Measurements from ENCODE around the gene HERPUD2.
A peak's percentile ranks its signal among the peaks of the same experiment; 100 is the strongest.
"Not testable (repeated sequence)": the region's sequence is repeated elsewhere in the genome, so short reads cannot be mapped to it uniquely, and the experiment has no call there.

The HERPUD2 gene

GRCh38 chr7:35690614-35691013 lies 4.3 kb downstream of the HERPUD2 start:
- intact Hi-C loops (cut with DNase I); DNase-seq: not testable (repeated sequence)

DNA sequence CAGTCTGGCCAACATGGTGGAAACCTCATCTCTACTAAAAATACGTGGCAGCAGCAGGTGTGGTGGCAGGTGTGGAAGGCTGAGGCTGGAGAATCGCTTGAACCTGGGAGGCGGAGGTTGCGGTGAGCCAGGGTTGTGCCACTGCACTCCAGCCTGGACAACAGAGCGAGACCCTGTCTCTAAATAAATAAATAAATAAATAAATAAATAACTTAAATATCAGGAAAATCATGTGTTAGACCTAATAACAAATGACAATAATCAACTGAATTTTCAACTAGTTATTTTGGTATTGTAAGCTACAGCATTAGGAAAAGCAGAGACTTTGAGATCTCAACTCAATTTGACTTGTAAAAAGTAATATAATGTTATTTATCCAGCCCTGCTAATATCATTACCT lies 9.2 kb downstream of the HERPUD2 start:
- DNase-seq: no peak
- intact Hi-C loops (cut with DNase I): no loop called here

GRCh38 chr7:35681231-35682029 lies 13.5 kb downstream of the HERPUD2 start:
- DNase-seq: no peak
- intact Hi-C loops (cut with DNase I): no loop called here

DNA sequence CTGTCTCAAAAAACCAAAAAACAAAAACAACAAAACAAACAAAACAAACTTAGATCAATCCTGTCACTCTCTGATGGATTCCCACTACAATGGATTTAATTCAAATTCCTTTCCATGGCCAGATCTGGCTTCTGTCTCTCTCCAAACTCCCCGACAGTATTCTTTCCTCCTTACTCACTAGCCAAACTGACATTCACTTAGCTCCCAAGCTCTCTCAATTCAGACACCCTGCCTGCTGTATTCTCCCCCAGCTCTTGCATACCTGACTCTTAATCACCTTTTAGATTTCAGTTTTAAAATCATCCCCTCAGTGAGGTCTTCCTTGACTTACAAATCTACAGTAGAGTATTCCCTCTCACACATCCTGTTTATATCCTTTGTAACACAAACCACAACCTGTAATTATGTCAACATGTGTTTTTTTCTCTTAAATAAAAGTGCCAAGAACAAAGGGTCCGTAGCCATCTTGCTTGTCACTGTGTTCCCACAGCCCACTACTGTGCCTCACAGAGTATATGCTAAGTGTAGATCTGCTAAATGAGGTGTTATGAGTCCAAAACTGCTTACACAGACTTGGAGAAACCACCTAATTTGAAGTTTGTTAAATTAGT lies 14.4 kb downstream of the HERPUD2 start:
- intact Hi-C loops (cut with DNase I): no loop called here
- DNase-seq: no peak

DNA sequence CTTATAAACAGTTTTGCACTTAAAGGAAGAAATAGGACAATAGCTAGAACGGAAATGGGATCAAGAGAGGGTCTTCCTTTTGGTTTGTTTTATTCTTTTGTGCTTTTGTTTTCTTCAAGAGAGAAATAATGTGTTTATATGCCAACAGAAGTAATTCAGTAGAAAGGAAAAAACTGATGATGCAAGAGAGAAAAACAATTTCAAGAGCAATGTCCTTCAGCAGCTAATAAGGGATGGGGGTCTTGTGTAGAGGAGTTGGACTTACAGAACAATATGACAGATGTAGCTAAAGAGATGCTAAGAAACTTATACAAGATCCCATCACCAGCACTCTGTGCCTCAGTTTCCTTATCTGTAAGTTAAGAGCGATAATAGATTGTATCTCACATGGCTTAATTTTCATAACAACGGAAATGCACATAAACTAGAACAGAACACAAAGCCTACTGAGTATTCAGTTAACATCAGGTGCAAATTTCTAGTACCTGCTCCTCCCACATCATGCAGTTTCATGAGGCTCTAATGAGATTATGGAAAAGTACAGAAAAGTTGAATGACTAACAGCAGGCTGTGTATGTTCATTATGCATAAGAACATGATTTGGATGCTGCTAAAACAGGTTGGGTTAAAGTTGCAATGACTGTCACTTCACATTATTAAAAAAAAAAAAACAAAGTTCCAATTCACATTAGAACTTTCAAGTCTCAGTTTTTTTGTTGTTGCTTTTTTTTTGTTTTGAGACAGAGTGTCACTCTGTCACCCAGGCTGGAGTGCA lies 17.2 kb downstream of the HERPUD2 start:
- intact Hi-C loops (cut with DNase I): no loop called here
- no peak for DNase-seq

DNA sequence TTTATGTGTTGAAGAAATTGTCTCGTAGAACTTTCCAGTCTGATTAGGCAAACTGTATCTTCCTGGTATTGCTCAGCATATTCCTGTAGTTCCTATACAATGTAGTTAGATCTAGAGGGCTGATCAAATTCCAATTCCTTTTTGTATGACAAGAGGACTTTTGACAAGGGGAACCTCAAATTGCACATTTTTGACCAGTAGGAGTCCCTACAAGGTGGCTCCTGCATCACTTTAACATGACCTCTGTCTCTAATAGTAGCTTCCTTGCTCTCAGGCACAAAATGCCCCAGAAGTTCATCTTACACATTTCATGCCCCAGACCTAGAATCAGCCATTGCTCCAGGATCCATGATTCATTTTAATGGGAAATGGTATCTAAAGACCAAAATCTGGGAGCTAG lies 18.7 kb downstream of the HERPUD2 start:
- no peak for DNase-seq
- intact Hi-C loops (cut with DNase I): no loop called here

DNA sequence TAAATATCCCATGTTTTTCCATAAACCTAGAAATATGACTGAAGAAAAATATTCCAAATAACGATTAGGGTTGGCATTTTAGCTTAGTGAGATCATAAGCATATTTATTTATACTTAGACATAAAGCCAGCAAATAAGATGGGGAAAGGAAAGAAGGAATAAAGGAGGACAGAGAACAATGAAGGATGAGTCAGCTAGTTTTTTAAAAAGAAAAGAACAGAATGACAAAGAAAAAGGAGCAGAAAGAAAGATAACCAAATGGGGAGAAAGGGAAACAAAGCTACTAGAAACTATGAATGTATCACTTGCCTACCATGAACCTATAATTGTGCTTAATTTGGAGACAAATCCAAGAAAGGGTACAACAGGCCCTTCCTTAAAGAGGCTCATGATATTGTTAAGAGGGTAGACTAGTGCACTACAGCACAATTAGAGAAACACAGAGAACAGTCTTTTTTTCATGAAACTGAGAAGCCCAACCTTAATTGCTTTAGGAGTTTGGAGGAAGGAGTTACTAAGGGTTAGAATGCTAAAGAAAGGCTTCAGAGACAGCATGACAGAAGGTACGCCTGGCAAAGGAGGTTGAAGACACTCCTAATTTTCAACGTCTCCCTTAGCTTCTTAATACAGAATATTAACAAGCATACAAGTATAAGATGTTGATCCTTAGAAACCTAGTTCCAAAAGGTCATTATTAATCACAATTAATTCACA lies 23.9 kb downstream of the HERPUD2 start:
- intact Hi-C loops (cut with DNase I): no loop called here

GRCh38 chr7:35660411-35660810 lies 34.5 kb downstream of the HERPUD2 start:
- DNase-seq; intact Hi-C loops (cut with DNase I): not testable (repeated sequence)

More for the DNA sequence above, 23.9 kb downstream of the HERPUD2 start:
- DNase-seq: no peak

GRCh38 chr7:35658606-35659201 lies 36.2 kb downstream of the HERPUD2 start:
- intact Hi-C loops (cut with DNase I): no loop called here
- no peak for DNase-seq

DNA sequence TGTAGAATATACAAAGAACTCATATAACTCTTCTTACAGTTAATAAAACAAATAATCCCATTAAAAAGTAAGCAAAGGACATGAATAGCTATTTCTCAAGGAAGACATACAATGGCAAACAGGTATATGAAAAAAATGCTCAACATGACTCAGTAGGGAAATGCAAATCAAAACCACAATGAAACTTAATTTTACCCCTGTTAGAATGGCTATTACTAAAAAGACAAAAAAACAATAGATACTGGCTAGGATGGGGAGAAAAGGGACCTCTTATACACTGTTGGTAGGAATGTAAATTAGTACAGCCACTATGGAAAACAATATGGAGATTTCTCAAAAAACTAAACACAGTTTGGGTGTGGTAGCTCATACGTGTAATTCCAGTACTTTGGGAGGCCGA lies 37.8 kb downstream of the HERPUD2 start:
- intact Hi-C loops (cut with DNase I): no loop called here

DNA sequence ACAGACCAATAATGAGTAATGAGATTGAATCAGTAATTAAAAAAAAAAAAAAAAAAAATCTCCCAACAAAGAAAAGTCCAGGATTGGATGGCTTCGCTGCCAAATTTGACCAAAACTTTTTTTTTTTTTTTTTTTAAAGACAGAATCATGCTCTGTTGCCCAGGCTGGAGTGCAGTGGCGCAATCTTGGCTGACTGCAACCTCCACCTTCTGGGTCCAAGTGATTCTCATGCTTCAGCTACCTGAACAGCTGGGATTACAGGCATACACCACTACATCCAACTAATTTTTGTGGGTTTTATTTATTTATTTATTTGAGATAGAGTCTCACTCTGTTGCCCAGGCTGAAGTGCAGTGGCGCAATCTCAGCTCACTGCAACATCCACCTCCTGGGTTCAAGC lies 40.4 kb downstream of the HERPUD2 start:
- intact Hi-C loops (cut with DNase I): not testable (repeated sequence)
- peak in 1 of 10 donors; percentile 61 for DNase-seq

More for the DNA sequence above, 37.8 kb downstream of the HERPUD2 start:
- DNase-seq: no peak

GRCh38 chr7:35652124-35652523 lies 42.8 kb downstream of the HERPUD2 start:
- intact Hi-C loops (cut with DNase I): no loop called here
- no peak for DNase-seq

GRCh38 chr7:35650751-35651150 lies 44.2 kb downstream of the HERPUD2 start:
- DNase-seq: peak in 1 of 10 donors; percentile 52
- intact Hi-C loops (cut with DNase I): no loop called here

GRCh38 chr7:35649711-35650110 lies 45.2 kb downstream of the HERPUD2 start:
- no peak for DNase-seq
- intact Hi-C loops (cut with DNase I): no loop called here

- intact Hi-C loops (cut with DNase I): no loop called here
- no peak for DNase-seq
Observed at GRCh38 chr7:35648367-35648766, 46.6 kb downstream of the HERPUD2 start.

- DNase-seq: no peak
- intact Hi-C loops (cut with DNase I): no loop called here
Observed at GRCh38 chr7:35647171-35647574, 47.8 kb downstream of the HERPUD2 start.

DNA sequence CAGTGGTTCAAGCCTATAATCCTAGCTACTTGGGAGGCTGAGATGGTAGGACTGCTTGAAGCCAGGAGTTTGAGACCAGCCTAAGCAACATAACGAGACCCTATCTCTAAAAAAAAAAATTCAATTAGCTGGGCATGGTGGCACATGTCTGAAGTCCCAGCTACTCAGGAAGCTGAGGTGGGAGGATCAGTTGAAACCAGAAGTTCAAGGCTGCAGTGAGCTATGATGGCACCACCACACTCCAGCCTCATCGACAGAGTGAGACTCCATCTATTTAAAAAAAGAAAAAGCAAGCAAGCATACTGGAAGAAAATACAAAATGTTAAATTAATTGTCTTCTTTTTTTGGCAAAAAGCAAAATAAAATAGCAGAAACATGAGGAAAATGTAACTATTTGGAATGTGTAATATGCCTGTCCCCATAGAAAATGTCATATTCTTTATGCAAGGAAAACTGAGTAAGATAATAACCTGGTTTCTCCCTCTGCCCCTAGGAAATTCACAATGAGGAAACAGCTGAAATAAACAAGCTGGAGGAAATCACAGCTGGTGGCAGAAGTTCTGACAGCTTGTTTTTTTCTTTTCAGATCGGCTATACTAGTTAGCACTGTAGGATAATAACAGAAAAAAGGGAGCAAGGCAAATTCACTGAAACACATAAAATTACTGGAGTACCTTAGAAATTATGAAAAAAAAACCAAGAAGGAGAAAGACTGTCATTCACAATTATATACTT lies 48.5 kb downstream of the HERPUD2 start:
- intact Hi-C loops (cut with DNase I): no loop called here
- DNase-seq: no peak

DNA sequence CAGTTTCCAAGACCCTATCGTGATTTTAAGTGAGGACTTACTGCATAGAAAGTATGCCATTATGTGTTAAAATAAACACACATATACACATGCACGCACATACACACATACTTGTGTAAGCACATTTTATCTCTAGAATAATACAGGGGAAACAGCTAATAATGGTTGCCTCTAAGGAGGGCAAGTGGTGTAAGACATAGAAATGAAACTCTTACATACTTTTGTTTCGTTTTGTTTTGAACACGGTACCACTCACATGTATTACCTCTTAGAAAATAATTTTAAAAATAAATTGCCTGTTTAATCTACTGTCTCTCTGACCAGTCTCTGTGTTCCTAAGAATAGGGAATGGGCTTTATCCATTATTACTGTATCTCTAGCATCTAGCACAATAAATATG lies 49.2 kb downstream of the HERPUD2 start:
- intact Hi-C loops (cut with DNase I): no loop called here
- no peak for DNase-seq
